GM21526 (cell line): ENCODE data around the gene ERFL.
A peak's percentile ranks its signal among the peaks of the same experiment; 100 is the strongest.

Experiments used
- ATAC-seq: cut with Tn5 transposase; IDR thresholded peaks from one replicate; pipeline ENCODE4 v1.9.1; 2021; ENCODE audit warnings: moderate library complexity; ENCODE audit not compliant: unreplicated experiment, low FRiP score

Gene ERFL

DNA sequence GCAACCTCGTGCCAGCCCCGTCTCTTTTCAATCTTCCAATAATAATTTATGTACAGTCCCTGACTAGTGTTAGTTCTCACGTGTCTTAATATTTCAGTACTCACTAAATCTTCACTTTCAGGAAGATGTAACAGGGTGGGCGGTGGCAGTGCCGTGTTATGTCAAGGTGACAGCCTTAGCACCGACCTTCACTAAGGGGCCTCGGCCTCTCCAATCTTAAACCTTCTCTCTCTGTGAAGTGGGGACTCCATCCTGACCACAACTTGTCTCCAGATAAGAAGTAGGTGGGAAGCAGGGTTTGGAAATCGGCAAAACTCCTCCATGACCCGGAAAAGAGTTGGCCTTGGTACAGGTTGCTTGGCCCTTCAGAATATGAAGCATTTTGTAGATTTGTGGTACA is 66.4 kb downstream of the ERFL start:
- no peak for ATAC-seq

DNA sequence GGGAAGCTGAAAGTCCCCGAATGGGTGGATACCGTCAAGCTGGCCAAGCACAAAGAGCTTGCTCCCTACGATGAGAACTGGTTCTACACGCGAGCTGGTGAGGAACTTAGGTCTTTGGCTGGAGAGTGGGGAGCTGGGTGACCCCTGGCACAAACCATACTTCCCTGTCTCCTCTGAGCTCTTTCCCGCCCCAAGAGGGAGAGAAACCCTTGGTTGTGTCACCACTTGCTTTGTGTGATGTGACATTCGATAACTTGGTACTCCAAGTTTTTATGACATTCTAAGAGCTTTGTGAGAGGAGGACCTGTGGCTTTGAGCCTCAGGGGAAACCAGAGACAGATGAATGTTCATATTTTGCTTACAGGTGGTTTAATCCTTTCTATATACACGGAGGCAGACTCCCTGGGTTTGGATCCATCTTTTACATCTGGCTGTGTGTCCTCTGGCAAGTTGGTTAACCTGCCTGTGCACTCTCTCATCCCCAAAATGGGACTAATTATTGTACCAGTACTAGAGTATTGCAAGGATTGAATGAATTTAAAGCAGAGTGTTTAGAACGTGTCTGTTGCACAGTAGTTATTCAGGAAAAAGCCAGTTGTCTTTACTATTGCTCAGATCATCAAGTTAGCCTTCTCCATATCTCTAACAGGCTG is 67.0 kb downstream of the ERFL start:
- ATAC-seq: no peak

GRCh38 chr19:41860419-41861115 is 67.7 kb downstream of the ERFL start:
- ATAC-seq: no peak

DNA sequence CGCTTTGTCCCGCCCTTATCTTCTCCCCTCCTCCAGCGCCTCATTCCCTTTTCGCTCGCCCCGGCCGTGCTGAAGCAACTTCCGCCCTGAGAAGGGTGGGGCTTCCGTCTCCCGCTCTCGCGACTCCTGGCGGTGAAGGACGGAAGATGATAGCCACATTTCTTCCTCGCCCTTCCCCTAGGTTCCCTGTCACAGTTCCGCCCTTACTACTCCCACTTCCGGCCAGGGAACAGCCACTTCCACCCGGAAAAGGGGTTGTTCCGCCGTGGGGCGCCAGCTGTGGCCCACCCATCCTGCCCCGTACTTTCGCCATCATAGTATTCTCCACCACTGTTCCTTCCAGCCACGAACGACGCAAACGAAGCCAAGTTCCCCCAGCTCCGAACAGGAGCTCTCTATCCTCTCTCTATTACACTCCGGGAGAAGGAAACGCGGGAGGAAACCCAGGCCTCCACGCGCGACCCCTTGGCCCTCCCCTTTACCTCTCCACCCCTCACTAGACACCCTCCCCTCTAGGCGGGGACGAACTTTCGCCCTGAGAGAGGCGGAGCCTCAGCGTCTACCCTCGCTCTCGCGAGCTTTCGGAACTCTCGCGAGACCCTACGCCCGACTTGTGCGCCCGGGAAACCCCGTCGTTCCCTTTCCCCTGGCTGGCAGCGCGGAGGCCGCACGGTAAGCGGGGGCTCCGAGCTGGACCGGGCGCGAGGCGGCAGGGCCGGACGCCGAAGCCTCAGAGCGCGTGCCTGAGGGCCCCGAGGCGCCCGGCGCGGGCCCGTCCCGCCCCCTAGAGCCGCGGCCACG is 68.4 kb downstream of the ERFL start, which contains the start of gene RPS19:
Gene RPS19 (plus strand): TSS at position 638 of the 801 bp plus-strand sequence. CDS start 520 bp downstream, outside the sequence.
- peak; percentile 76 for ATAC-seq

GRCh38 chr19:41859213-41859617 is 69.0 kb downstream of the ERFL start:
- no peak for ATAC-seq
